Islet precursor cell (in vitro differentiated cells): ENCODE results near the gene ADCYAP1.
"Not testable (repeated sequence)": the region's sequence is repeated elsewhere in the genome, so short reads cannot be mapped to it uniquely, and the experiment has no call there.

Source experiments
- DNase-seq: peaks from one replicate; pipeline ENCODE4 v3.0.0-alpha.2; 2018

Gene ADCYAP1

DNA sequence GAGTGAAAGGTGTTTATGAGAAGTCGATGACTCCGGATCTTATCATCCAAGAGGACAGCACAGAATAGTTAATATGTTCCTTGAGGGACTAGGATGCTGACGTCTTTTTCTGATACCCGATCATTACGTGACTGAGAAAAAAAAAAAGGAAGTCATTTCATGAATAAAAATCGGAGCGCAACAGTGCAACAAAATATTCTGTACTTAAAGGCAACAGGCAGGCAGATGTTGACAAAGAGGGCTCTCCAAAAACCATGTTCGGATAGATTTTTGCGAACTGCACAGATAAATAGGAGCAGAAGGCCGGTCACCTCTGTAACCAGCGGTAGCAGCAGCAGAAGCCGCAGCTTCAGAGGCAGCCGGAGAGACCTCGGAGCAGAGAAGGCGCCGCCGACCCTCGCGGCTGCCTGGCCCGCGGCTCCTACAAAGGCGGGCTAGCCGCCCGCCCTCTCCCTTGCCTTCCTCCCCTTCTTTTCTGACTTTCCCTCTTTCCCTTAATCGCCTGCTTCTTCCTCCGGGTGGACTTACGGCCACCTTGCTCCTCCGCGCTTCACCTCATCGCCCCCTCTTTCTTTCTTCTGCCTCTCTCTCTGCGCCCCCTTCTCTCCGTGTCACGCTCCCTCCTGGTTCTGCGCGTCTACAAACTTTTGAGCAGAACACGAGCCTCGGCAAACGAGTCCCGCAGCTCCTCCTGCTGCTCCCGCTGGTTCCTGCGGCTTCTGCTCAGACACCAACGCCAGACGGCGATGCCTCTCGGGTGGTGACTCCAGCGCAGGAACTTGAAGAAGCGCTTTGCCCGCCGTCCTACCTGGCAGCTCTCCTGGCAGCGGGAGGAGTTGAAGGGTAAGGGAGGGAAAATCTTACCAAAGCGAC, at the start of gene ADCYAP1:
ADCYAP1 (plus strand) TSS at position 654 of the 873 bp plus-strand sequence. CDS start 516 bp downstream, outside the sequence.
- peak; percentile 81 for DNase-seq

DNA sequence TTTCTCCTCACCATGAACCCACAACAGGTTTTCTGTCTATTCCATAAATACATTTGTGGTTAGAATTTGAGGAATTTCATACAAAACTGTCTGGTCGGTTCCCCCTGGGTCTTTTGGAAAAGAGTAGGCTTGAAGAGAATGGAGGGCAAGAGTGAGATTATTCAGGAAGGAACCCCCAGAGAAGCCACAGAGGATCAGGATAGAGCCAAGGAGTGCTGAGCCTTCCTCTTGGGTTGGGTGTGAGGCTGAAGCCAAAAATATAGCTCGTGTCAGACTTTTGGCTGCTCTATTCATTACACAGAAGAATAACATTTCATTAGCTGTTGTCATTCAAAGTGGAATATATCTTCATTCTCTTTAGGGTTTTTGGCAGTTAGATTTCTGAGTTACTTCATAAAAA, 46.7 kb upstream of the ADCYAP1 start:
- no peak for DNase-seq

DNA sequence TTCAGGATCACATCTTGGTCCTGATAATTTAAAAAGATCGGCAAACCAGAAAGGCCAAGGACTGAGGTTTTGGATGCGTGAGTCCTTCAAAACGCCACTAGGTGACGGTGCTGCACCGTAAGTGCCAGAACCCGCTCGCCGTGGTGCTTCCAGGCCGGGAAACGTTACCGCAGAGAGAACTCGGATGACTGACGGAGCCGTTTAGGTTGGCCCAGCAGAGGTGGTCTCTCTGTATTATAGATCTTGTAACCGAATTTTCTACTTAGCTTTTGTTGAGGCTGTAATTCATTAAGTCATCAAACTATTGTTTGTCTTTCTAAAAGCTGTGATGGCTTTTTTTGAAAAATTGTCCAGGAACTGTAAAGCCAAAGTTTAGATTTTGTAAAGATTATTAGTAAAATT, 39.8 kb upstream of the ADCYAP1 start:
- DNase-seq, result peak; percentile 85

DNA sequence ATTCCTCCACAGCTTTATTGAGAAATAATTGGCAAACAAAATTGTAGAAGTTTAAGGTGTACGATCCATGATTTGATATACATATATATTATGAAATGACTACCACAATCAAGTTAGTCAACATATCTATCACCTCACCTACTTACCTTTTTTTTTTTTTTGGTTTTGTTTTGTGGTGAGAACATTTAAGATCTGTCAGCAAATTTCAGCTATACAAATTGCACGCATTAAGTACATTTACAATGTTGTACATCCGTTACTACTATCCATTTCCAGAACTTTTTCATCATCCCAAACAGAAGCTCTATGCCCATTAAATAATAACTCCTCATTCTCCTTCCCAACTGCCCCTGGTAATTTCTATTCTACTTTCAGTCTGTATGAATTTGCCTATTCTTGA, 37.4 kb upstream of the ADCYAP1 start:
- no peak for DNase-seq

DNA sequence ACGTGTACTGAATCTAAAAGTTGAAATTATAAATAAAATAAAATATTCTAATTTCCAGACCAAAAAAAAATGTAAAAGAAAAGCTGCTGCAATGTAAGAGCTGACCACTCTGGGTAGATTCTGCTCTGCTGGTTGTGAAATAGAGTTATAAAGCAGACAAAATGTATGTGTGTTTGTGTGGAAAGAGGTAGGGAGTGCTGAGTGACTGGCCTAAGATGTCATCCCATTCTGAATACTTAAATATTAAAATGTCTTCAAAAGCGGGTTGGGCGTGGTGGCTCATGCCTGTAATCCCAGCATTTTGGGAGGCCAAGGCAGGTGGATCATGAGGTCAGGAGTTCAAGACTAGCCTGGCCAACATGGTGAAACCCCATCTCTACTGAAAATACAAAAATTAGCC, 31.2 kb upstream of the ADCYAP1 start:
- not testable (repeated sequence) for DNase-seq

DNA sequence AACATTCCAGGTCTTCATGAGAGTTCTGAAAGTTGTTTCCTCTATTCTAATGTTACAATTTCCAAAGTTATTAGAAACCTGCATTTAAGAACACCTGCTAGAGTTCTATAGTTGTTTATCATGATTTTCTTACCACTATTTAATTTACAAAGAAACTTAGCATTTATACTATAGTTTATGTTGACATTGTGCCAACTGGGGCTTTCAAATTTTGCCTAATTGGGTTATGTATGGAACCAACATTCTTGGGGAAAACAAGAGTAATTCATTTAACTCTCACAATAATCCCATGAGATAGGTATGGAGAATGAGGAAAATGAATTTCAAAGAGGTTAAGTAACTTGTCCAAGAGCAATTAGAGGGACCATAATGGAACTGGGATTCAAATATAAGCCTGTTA, 28.8 kb upstream of the ADCYAP1 start:
- no peak for DNase-seq

DNA sequence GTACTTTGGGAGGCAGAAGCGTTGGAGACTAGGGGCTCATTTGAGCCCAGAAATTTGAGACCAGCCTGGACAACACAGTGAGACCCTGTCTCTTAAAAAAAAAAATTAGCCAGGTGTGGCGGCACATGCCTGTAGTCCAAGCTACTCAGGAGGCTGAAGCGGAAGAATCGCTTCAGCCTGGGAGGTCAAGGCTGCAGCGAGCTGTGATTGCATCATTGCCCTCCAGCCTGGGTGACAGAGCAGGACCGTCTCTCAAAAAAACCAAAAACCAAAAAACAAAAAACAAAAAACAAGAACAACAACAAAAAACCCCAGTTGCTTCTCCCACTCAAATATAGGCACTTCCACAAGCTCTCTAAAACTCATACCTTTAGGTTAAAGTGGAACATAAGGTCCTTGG, 27.4 kb upstream of the ADCYAP1 start:
- DNase-seq, result no peak

DNA sequence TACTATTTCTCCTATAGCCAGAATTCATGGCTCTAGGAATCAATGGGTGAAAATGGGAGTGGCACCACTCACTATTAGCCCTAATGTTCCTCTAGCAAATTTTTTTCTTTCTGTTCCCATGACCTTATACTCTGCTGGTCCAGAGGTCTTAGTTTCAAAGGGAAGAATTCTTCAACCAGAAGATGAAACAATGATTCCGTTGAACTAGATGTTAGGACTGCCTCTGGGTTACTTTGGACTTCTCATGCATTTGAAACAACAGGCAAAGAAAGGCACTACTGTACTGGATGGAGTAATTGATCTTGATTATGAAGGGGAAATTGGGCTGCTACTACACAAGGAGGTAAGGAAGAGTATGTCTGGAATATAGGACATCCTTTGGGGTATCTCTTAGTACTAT, 18.6 kb upstream of the ADCYAP1 start:
- no peak for DNase-seq

DNA sequence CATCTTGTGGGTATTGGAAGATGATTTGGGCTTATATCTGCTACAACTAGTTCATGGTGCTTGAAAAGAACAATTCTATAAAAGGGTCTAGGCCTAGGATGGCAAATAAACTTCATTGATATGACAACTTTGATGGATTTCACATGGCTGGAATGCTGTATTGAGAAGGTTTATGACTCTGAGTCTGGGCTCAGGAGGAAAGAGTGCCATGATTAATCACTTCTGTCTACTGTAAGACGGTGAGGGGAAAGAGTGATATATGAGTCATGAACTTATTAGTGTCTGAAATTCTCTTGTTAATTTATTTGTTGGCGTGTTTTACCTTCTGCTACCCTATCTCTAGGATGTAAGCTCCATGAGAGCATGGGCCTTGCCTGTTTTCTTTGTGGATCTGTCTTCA, 17.0 kb upstream of the ADCYAP1 start:
- no peak for DNase-seq

DNA sequence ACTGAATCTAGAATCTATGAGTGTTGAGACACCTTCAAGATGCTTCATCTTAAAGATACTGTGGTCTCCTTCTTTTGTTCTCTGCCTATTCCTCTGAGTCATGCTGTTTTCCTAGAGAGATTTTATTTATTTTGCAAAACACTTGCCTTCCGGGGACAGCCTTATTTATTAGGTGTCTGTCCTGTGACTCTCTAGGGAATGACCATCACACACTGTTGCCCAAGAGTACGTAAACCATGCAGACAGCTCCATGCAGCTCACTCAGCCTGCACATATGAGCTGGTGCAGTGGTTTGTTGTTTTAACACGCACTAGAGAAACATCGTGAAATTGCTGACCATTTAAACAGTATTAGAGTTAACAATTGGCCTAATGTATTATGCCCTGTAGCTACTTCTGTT, 12.4 kb upstream of the ADCYAP1 start:
- no peak for DNase-seq

DNA sequence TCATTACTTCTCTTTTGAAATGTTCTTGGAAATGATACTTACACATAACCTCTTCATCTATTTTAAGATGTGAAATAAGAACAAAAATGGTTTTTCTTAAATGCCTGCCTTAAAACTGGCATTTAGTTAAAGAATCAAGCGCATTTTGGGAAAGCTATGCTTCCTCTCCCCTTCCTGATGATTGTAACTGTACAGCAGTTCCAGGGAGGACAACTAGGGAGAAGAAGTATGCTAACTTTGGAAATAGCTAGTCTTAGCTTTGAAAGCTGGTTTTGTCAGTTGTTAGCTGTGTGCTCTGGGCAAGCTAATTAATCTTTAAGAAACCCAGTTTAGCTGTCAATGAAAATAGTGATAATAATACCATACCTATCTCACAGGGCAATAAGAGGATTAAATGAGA, 8.4 kb upstream of the ADCYAP1 start:
- no peak for DNase-seq

DNA sequence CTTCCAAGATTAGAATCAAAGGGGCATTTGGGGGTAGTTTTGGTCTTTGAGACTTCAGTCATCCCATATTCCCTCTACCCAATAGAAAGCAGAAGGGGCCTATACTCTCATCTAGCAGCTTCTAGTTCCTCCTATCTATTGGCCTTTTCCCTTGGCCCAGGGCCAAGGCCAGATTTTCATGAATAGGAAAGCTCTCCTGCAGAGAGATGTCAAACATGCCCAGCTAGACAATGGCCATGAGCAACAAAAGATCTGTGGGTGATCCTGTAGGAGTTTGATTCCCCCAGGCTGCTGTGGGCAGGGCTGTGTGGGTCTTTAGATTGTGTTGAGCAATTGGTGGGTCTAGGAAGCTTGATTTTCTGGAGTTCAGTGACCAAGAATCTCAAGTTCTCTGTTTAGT, 2.9 kb upstream of the ADCYAP1 start:
- DNase-seq, result no peak

DNA sequence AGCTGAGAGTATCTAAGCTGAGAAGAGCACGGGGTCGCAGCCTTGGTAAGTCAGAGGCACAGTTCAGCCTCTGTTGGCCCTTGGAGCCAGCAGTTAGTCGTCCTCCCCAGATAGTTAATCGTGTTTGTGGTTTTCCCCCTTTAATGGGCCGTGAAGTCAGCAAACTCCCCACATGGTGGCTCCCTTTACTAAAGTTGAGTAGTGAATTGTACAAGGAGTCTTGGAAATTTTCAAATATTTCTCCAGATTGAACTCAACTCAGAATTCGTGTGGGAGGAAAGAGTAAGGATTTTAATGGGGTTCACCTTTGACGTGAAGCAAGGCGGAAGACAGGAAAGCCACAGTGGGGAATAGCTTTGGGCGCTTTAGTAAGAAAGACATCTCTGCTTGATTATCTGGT, 2.4 kb upstream of the ADCYAP1 start:
- no peak for DNase-seq

DNA sequence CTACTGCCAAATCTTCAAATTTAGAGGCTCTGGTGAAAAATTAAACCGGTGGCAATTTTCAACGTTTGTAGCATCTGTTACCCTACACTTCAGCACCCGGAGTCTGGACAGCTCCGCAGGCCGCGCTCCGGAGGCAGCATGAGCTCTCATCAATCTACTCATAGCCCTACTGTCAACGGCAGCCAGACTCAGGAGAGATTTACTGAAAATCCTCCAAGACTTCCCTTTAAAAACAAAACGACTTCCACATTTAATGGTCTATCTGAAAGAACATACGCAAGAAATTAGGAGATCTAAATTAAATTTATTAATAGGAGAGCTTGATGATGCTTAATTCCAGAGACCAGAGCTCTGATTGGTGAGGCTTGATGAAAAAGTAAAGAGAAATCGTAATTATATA, 970 bp upstream of the ADCYAP1 start:
- DNase-seq, result peak; percentile 83

DNA sequence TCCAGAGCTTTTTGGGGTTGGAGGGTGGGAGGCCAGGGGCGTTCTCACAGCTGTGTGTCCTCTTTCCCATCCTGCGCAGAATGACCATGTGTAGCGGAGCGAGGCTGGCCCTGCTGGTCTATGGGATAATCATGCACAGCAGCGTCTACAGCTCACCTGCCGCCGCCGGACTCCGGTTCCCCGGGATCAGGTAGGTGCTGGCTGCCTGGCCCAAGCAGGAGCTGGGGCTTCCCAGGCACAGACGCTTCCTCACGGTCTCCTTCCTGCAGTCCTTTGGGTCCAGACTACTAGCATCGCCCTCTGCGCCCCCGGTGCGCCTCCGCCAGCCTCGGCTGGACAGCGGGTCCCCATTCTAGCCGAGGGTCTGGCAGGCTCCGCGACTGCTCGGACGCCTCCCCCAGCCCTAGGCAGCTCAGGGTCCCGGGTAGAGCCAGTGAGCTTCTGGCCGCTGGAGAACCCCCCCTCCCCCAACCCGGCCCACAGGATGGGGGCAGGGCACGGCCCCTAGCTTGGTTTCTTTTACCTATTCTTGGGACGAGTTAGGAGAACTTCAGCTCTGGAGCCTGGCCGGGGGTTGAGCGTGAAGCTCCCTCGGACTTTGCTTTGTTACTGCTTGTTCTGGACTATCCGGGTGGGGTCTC, 756 bp downstream of the ADCYAP1 start:
- no peak for DNase-seq

DNA sequence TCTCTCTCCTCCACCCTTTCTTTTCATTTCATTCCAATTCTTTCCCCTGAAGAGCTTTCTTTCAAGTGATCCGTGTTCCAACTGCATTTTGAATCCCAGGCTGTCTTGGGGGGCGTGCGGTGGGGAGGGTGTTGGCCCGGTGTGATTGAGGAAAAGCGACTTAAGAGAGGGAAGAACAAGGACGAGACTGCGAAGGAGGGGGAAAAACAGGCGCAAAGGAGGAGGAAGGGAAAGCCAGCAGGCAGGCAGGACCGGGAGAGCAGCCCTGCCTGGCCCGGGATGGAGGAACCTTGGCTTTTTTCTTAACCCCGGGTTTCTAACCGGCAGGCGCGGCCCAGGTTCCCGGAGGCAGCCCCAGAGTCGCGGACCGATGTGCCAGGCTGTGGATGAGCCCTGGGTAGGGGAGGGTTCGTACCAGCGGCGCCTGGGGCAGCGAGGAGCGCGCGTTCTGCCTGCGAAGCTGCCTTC, 1.3 kb downstream of the ADCYAP1 start:
- DNase-seq, result no peak

DNA sequence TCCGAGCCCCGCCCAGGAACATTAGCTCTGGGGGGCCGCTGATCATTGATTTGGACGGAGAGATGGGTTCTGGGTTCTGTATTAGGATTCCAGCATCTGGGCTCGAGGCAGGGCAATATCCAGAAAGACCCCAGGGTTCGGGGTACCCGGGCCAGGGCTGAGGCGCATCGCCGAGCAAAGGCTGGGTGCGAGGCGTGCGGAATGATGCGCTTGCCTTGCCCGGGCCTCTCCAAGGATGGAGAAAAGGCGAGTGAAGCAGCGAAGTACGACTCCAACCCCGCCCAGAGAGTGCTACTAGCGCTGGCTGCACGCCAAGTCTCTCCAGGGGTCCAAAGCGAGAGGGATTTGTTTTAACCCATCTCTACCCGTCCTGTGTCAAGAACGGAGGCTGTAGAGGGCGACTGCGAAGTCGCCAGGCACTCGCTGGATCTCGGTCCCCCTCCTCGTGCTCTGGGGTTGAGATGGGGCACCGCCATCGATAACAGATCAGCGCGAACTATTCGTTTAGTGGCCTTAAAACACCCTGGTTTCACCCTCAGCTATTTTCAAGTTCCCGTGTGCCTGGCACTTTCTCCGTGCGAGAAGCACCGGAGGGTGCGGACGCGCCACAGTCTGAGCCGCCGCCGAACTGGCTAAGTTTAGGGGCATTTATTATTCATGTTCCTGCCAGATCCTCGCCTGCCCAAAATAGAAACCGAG, 1.9 kb downstream of the ADCYAP1 start:
- no peak for DNase-seq

DNA sequence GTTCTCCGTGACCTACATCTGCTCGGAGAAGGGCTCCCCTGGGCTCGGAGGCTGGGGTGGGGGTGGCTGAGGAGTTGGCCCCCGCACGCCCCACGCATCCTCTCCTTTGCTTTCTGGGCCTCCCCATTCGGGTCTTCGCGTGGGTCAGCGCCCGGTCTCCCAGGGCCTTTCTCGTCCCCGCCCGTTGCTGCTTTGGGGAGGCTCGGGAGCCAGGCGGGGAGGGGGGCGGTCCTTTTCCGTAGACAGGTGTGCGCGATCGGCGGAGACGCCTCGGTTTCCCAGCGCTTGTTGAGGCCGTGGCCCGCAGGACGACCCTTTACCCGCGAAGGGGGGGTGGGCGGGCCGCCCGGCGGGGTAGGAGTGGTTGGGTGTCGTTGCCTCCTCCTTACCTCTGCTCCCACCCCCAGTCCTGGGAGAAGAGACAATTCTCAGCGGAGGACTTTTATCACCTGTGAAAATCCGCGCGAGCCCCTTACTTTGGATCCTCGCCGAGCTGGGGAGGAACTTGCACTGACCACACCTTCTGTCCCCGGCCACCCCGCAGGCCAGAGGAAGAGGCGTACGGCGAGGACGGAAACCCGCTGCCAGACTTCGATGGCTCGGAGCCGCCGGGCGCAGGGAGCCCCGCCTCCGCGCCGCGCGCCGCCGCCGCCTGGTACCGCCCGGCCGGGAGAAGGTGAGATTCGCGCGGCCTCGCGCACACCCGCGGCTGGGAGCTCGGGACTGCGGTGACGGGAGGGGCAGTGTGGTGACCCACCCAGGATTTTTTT, 2.6 kb downstream of the ADCYAP1 start:
- no peak for DNase-seq

DNA sequence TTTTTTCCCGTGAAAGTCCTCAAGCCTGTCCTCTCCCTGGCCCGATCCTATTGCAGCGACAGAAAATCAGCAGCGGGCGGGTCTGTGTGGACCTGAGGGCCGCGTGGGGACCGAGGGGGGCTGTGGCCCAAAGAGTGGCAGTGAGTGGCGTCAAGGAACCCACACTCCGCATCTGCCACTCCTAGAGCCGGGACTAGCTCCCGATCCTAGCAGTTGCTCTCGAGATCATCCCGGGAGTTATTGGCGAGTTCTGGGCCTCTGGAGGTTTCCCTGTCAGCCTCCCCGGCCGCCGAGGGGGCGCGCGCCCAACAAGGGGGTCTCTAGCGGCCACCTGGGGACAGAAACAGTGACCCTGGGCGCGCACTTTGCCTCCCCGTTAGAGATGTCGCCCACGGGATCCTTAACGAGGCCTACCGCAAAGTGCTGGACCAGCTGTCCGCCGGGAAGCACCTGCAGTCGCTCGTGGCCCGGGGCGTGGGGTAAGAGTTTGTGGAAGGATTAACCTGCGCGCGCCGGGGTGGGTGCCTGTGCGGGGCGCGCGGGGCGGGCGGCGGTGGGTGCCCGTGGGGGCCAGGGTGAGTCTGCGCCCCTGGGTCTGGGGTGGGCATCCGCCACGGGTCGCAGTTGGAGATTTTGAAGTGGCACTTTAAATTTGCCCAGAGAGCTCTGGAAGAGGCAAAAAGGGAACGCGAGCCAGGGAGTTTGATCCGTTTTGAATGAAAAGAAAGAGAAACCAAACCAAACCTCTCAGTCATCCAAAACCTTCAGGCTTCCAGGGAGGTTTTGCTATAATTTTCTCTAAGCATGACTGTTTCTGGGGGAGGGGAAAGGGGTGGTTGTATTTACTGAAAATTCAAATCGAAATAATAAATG, 3.5 kb downstream of the ADCYAP1 start:
- no peak for DNase-seq

DNA sequence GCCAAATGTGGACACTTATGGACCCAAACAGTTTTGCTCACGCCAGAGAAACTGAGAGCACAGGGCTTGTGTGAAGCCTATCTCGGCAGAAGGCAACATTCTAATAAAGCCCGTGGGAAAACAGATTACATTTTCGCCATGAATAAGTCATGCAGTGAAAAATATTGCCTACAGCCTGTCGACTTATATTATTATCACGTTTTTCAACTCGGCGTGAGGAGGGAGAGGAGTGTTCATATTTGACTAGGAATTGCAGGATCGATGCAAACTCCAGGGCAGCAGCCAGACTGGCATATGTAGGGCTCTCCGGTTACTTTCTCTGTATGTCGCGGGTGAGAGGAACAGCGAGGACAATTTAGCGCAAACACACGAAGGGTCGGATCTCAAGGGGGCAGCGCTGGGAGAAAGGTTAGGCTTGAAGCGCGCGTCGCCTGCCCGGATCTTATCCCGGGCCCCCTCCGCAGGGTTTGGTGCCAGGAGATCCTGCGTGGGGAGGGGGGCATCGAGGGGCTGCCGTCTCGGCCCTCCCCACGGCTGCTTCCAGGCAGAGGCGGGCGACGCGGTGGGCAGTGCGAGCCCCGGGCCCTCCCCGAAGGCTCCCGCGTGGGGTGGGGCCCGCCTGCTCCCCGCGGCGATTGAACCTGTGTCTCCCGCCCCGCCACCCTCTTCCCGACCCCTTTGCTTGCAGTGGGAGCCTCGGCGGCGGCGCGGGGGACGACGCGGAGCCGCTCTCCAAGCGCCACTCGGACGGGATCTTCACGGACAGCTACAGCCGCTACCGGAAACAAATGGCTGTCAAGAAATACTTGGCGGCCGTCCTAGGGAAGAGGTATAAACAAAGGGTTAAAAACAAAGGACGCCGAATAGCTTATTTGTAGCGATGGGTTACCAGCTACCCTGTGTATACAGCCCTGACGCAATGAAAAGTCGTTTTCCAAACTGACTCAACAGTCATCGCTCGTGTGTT, 4.4 kb downstream of the ADCYAP1 start:
- no peak for DNase-seq

DNA sequence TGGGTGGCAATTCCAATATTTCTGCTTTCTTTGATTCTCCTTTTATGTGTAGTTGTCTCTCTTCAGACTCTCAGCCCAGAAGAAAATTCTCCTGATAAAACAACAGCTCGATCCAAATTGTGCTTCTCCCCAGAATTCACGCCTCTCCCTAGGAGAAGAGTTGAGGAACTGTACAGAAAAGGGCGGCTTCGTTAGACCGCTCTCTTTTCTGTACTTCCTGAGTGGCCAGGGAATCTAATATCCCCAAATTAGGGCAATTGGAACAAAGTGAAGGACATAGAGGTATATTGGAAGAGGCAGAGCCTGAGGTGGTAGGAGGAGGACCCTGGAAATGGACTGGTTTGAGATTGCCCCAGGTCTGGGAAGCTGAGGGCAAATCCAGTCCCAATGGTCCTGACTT, 5.6 kb downstream of the ADCYAP1 start:
- DNase-seq, result no peak
